Measurements from ENCODE around the gene FIP1L1. TPM values are rescaled to one million over a fixed set of nuclear protein-coding genes. Genes with fewer than 3 reads are reported as not detected.

FIP1L1 gene
- polyA plus RNA-seq, 1 donor from 2014 or later = 89.0 TPM

GRCh38 chr4:53485658-53486040, 108.2 kb downstream of the FIP1L1 start:
- Histone ChIP-seq H3K79me2 (replicated peaks; ENCODE audit: insufficient read depth, low read length) (no peaks in the 10 kb centered on the region), H3K36me3 (ENCODE audit: insufficient read depth, low read length) (no peaks in the 10 kb centered on the region), H3K4me2 (ENCODE audit: low read length) (no peak overlapping the region), H3K4me3 (ENCODE audit: low read length) (no peak overlapping the region), H4K20me1 (ENCODE audit: insufficient read depth) (no peaks in the 10 kb centered on the region), H3K27me3 (ENCODE audit: insufficient read depth, low read depth, low read length) (no peaks in the 10 kb centered on the region), H3F3A (ENCODE audit: insufficient read depth, low read length, poor library complexity, severe bottlenecking) (no peaks in the 10 kb centered on the region), H2AFZ (ENCODE audit: low read depth, low read length) (no peak overlapping the region), H3K27ac (ENCODE audit: low read length) (no peak overlapping the region), H3K9me2 (ENCODE audit: insufficient read depth, low read length) (no peaks in the 10 kb centered on the region), H3K9me3 (ENCODE audit: low read length) (no peaks in the 10 kb centered on the region), H3K9ac (ENCODE audit: low read length) (no peak overlapping the region)
- no peak for TF ChIP-seq MXI1 (conservative IDR thresholded peaks at IDR 0.05; ENCODE audit: poor library complexity, severe bottlenecking)

GRCh38 chr4:53487766-53488165, 110.3 kb downstream of the FIP1L1 start:
- H3K79me2 ChIP-seq (replicated peaks; ENCODE audit: insufficient read depth, low read length) = no peaks in the 10 kb centered on the region
- H3K36me3 ChIP-seq (ENCODE audit: insufficient read depth, low read length) = no peaks in the 10 kb centered on the region
- H3F3A ChIP-seq (ENCODE audit: insufficient read depth, low read length, poor library complexity, severe bottlenecking) = no peaks in the 10 kb centered on the region
- H3K9me2 ChIP-seq (ENCODE audit: insufficient read depth, low read length) = no peaks in the 10 kb centered on the region
- H4K20me1 ChIP-seq (ENCODE audit: insufficient read depth) = no peaks in the 10 kb centered on the region
- no peak overlapping the region for H2AFZ ChIP-seq (ENCODE audit: low read depth, low read length)
- TF ChIP-seq EP300 (conservative IDR thresholded peaks at IDR 0.05; ENCODE audit: poor library complexity, severe bottlenecking) = no peak
- no peak for TF ChIP-seq RAD21 (conservative IDR thresholded peaks at IDR 0.05)
- no peak for TF ChIP-seq CTCF (IDR thresholded peaks at IDR 0.05; ENCODE audit: poor library complexity, severe bottlenecking)
- no peak for TF ChIP-seq TAF1 (IDR thresholded peaks at IDR 0.05; ENCODE audit: low read depth)
- TF ChIP-seq POLR2AphosphoS5 (IDR thresholded peaks at IDR 0.05) = no peak
- no peak for TF ChIP-seq MXI1 (conservative IDR thresholded peaks at IDR 0.05; ENCODE audit: poor library complexity, severe bottlenecking)
- TF ChIP-seq SMC3 (conservative IDR thresholded peaks at IDR 0.05; ENCODE audit: poor library complexity) = no peak
- no peak for TF ChIP-seq EZH2 (IDR thresholded peaks at IDR 0.05; ENCODE audit: borderline replicate concordance, insufficient read depth, low read length, poor library complexity, severe bottlenecking)
- no peak for TF ChIP-seq REST (IDR thresholded peaks at IDR 0.05; ENCODE audit: borderline replicate concordance)
- H3K27ac ChIP-seq (ENCODE audit: low read length) = no peak overlapping the region
- no peak overlapping the region for H3K4me2 ChIP-seq (ENCODE audit: low read length)
- H3K27me3 ChIP-seq (ENCODE audit: insufficient read depth, low read depth, low read length) = no peaks in the 10 kb centered on the region
- H3K9me3 ChIP-seq (ENCODE audit: low read length) = no peaks in the 10 kb centered on the region
- H3K9ac ChIP-seq (ENCODE audit: low read length) = no peak overlapping the region
- H3K4me3 ChIP-seq (ENCODE audit: low read length) = no peak overlapping the region
